ENCODE data around the gene SCD5.

DNA sequence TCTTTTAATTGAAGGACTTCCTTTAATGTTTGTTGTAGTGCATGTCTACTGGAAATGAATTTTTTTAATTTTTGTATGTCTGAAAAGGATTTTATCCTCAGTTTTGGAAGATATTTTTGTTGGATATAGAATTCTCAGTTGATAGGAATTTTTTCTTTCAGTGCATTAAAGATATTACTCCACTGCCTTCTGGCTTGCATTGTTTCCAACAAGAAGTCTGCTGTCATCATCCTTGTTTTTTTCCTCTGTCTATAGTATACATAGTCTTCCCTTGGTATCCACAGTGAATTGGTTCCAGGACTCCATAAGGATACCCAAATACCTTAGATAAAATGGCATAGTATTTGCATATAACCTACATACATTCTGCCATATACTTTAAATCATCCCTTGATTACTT, 33.5 kb downstream of the SCD5 start:
- no peak for TF ChIP-seq SP1 (IDR thresholded peaks at IDR 0.05)
- TF ChIP-seq FOXM1 (IDR thresholded peaks at IDR 0.05; ENCODE audit: borderline replicate concordance), result no peak
- no peak for TF ChIP-seq NFRKB (IDR thresholded peaks at IDR 0.05)
- TF ChIP-seq TARDBP (IDR thresholded peaks at IDR 0.05), result no peak
- TF ChIP-seq ELF4 (IDR thresholded peaks at IDR 0.05), result no peak
- TF ChIP-seq, protein P1, sequence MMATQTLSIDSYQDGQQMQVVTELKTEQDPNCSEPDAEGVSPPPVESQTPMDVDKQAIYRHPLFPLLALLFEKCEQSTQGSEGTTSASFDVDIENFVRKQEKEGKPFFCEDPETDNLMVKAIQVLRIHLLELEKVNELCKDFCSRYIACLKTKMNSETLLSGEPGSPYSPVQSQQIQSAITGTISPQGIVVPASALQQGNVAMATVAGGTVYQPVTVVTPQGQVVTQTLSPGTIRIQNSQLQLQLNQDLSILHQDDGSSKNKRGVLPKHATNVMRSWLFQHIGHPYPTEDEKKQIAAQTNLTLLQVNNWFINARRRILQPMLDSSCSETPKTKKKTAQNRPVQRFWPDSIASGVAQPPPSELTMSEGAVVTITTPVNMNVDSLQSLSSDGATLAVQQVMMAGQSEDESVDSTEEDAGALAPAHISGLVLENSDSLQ (IDR thresholded peaks at IDR 0.05), result no peak
